A549 (cell line): Measurements from ENCODE around the gene FAM131C. TPM values are rescaled to one million over a fixed set of nuclear protein-coding genes. Genes with fewer than 3 reads are reported as not detected.
"Not testable (repeated sequence)": the region's sequence is repeated elsewhere in the genome, so short reads cannot be mapped to it uniquely, and the experiment has no call there.

Source experiments
- ATAC-seq, 2 experiments: fragments of 200-7000 bp in 1 of 2; fragments of >200 bp in 1 of 2; cut with Nextera tagmentation in 1 of 2; cut with Tn5 transposase in 1 of 2; 3 replicates each; pipeline versions ENCODE4 v1.8.0 to v1.9.1; 2018 to 2020; ENCODE audit warnings: mild to moderate bottlenecking in 1 of 2, moderate library complexity in 1 of 2
- CTCF ChIA-PET: fragments of 300-600 bp; sonication (Branson Sonifier 250); formaldehyde crosslinking; extraction: SDS; loops from one replicate; lab custom pipeline; 2021; ENCODE audit warnings: antibody characterized with exemption, inconsistent platforms; lab: Yijun Ruan, JAX
- POLR2A ChIA-PET: fragments of 350-600 bp; formaldehyde crosslinking; extraction: SDS; loops from one replicate; lab custom pipeline; 2021; ENCODE audit warnings: antibody characterized with exemption, inconsistent platforms; lab: Yijun Ruan, JAX
- DNase-seq, 2 experiments: peaks; one replicate each; pipeline versions ENCODE4 v3.0.0 to v3.0.0-alpha.2; 2011 to 2016; ENCODE audit warnings: low read depth in 1 of 2, low spot score in 1 of 2
- FAIRE-seq: peaks from 2 replicates; lab custom pipeline; 2011; peaks lifted over from hg19 to GRCh38; lab: Jason Lieb, UNC
- H3K27ac ChIP-seq, 2 experiments: fragments of >200 bp; sonication (Bioruptor Twin); formaldehyde crosslinking; 3 replicates each; pipeline ENCODE4 v1.5.1; 2016 to 2017
- H3K4me1 ChIP-seq: fragments of >200 bp; sonication (Bioruptor Twin); formaldehyde crosslinking; 3 replicates; pipeline ENCODE4 v1.6.1; 2016
- H3K4me2 ChIP-seq: fragments of >200 bp; sonication (Bioruptor Twin); formaldehyde crosslinking; 3 replicates; pipeline ENCODE4 v1.6.1; 2016
- H3K4me3 ChIP-seq: fragments of >200 bp; sonication (Bioruptor Twin); formaldehyde crosslinking; 3 replicates; pipeline ENCODE4 v1.5.1; 2016
- H3K9me3 ChIP-seq: fragments of >200 bp; sonication (Bioruptor Twin); formaldehyde crosslinking; 3 replicates; pipeline ENCODE4 v1.6.1; 2016
- CBX2 ChIP-seq: fragments of 200-600 bp; sonication (generic); IDR thresholded peaks from 2 replicates; pipeline ENCODE4 v1.6.1; 2016; ENCODE audit warnings: low read depth, mild to moderate bottlenecking, borderline replicate concordance
- CEBPB ChIP-seq, 2 experiments: fragments of >200 bp in 1 of 2; sonication (Bioruptor Twin) in 1 of 2; formaldehyde crosslinking in 1 of 2; IDR thresholded peaks; 2 replicates each; pipeline ENCODE4 v1.6.1; 2012 to 2016
- CHD4 ChIP-seq: fragments of 200-600 bp; sonication (generic); IDR thresholded peaks from 2 replicates; pipeline ENCODE4 v1.6.1; 2016; ENCODE audit warnings: antibody characterized with exemption, mild to moderate bottlenecking, borderline replicate concordance
- EP300 ChIP-seq, 2 experiments: fragments of >200 bp; sonication (Bioruptor Twin); formaldehyde crosslinking; IDR thresholded peaks; 2 replicates in 1 of 2; 3 replicates in 1 of 2; pipeline ENCODE4 v1.6.1; 2016 to 2017
- FOSL2 ChIP-seq, 2 experiments: fragments of 450-650 bp in 1 of 2; fragments of >200 bp in 1 of 2; sonication (Bioruptor Twin) in 1 of 2; formaldehyde crosslinking; IDR thresholded peaks; 2 replicates each; pipeline versions ENCODE4 v1.5.0 to v1.6.1; 2016 to 2020; ENCODE audit warnings: mild to moderate bottlenecking in 1 of 2, moderate library complexity in 1 of 2
- GATA3 ChIP-seq: IDR thresholded peaks from 2 replicates; pipeline ENCODE4 v1.6.1; 2012; ENCODE audit warnings: borderline replicate concordance
- HOXB5 ChIP-seq: fragments of 250-450 bp; sonication (Bioruptor Pico); IDR thresholded peaks from 2 replicates; pipeline ENCODE4 v1.5.0; 2020; ENCODE audit warnings: mild to moderate bottlenecking, moderate library complexity
- JUN ChIP-seq, 2 experiments: fragments of >200 bp; sonication (Bioruptor Twin); formaldehyde crosslinking; IDR thresholded peaks; 2 replicates in 1 of 2; 3 replicates in 1 of 2; pipeline ENCODE4 v1.6.1; 2016 to 2017
- KDM5A ChIP-seq: fragments of 200-600 bp; sonication (generic); IDR thresholded peaks from 2 replicates; pipeline ENCODE4 v1.6.1; 2016; ENCODE audit warnings: antibody characterized with exemption, mild to moderate bottlenecking
- MAFK ChIP-seq: fragments of 450-650 bp; IDR thresholded peaks from 2 replicates; pipeline ENCODE4 v1.6.1; 2014; ENCODE audit not compliant: partially characterized antibody
- MAZ ChIP-seq: fragments of 150-350 bp; IDR thresholded peaks from 2 replicates; pipeline ENCODE4 v1.6.1; 2014; ENCODE audit warnings: antibody characterized with exemption, low read depth, low read length, borderline replicate concordance
- NFE2L2 ChIP-seq: fragments of 150-350 bp; conservative IDR thresholded peaks from 2 replicates; pipeline ENCODE4 v1.6.1; 2014; ENCODE audit warnings: low read length
- NR3C1 ChIP-seq: fragments of >200 bp; sonication (Bioruptor Twin); formaldehyde crosslinking; IDR thresholded peaks from 3 replicates; pipeline ENCODE4 v1.6.1; 2017
- PHF8 ChIP-seq: fragments of 200-600 bp; sonication (generic); IDR thresholded peaks from 2 replicates; pipeline ENCODE4 v1.6.1; 2016; ENCODE audit warnings: low read depth, mild to moderate bottlenecking, antibody characterized with exemption, moderate library complexity, borderline replicate concordance
- POLR2AphosphoS2 ChIP-seq: conservative IDR thresholded peaks from 2 replicates; pipeline ENCODE4 v1.6.1; 2012; ENCODE audit warnings: low read length, improper control_type of control experiment, inconsistent platforms
- RAD21 ChIP-seq, 2 experiments: fragments of >200 bp in 1 of 2; sonication (Bioruptor Twin) in 1 of 2; formaldehyde crosslinking in 1 of 2; IDR thresholded peaks in 1 of 2; conservative IDR thresholded peaks in 1 of 2; 2 replicates in 1 of 2; 3 replicates in 1 of 2; pipeline ENCODE4 v1.6.1; 2012 to 2018; ENCODE audit warnings: inconsistent platforms in 1 of 2
- RARB ChIP-seq: fragments of 250-450 bp; sonication (Bioruptor Pico); IDR thresholded peaks from 2 replicates; pipeline ENCODE4 v1.8.0; 2021; ENCODE audit warnings: mild to moderate bottlenecking, moderate library complexity
- TFCP2L1 ChIP-seq: fragments of 250-450 bp; sonication (Bioruptor Pico); IDR thresholded peaks from 2 replicates; pipeline ENCODE4 v1.5.0; 2021; ENCODE audit warnings: mild to moderate bottlenecking
- TP53 ChIP-seq: fragments of 250-450 bp; sonication (Bioruptor Pico); IDR thresholded peaks from 2 replicates; pipeline ENCODE4 v1.5.0; 2021; ENCODE audit warnings: mild to moderate bottlenecking, moderate library complexity
- USF2 ChIP-seq: fragments of 450-650 bp; IDR thresholded peaks from 2 replicates; pipeline ENCODE4 v1.6.1; 2014; ENCODE audit warnings: antibody characterized with exemption
- WGBS: methylation state at CpG from one replicate; pipeline ENCODE4 v1.1.6; 2017; ENCODE audit errors: missing lambda C conversion rate; 5-methylcytosine and 5-hydroxymethylcytosine counted together
- polyA plus RNA-seq, 4 experiments: library from polyadenylated mRNA; depleted of rRNA in 3 of 4; stranded (reverse); fragments of >200 nt; fragmentation: RNase III in 1 of 4; extraction: RNeasy Plus Mini Kit Qiagen cat#74134 plus additional on column Dnase treatment in 1 of 4; gene quantifications; 2 replicates in 3 of 4; 3 replicates in 1 of 4; pipeline ENCODE4 v1.2.3, GENCODE V29; 2011 to 2017
- TF ChIP-seq, protein P1 (sequence below): IDR thresholded peaks from 2 replicates; pipeline ENCODE4 v1.6.1; 2012
- TF ChIP-seq, protein P2 (sequence below): fragments of 250-450 bp; sonication (Bioruptor Pico); IDR thresholded peaks from 2 replicates; pipeline ENCODE4 v1.5.0; 2020; ENCODE audit warnings: low read depth, mild to moderate bottlenecking, moderate library complexity

Gene FAM131C
- polyA plus RNA-seq, 2 of the 4 experiments (the other 2 are of a cell fraction) = 2.3 to 6.7 TPM

DNA sequence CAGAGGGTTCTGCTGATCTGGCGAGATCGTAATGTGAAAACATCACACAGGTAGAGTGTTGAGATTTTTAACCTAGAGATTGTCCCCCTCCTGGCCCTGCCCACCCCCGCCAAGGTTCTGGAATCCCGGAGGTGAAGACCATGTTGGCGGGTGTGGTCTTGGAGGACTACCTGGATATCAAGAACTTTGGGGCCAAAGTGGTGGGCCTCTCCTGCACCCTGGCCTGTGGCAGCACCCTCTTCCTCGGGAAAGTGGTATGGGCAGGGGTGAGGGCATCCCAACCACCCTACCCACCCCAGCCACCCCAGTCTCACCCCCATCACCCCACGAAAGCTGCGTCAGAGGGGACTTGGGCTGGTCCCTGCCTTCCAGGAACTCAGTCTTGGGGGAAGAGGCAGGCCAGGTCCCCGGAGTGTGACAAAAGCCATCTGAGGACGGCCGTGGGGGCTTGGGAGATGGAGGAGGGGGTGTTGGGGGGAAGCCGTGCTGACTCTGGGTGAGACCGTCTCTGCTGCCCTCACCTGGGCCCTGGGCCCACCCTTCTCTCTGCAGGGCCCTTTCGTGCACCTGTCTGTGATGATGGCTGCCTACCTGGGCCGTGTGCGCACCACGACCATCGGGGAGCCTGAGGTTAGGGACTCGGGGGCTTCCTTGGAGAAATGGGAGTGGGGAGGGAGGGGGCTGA, 25.5 kb downstream of the FAM131C start:
- no peak overlapping the region for H3K27ac ChIP-seq
- H3K4me3 ChIP-seq = no peak overlapping the region
- DNase-seq (no peak), ATAC-seq (no peak), FAIRE-seq (no peak)
- TF ChIP-seq TP53 (CRISPR knock-in tag) = no peak
- TF ChIP-seq RARB = no peak
- TF ChIP-seq, protein P1, sequence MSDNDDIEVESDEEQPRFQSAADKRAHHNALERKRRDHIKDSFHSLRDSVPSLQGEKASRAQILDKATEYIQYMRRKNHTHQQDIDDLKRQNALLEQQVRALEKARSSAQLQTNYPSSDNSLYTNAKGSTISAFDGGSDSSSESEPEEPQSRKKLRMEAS = no peak
- no peak for TF ChIP-seq PHF8
- TF ChIP-seq HOXB5 (CRISPR knock-in tag) = no peak
- no peak for TF ChIP-seq CEBPB (IDR thresholded peaks at IDR 0.05)
- TF ChIP-seq NR3C1 = no peak
- TF ChIP-seq JUN (IDR thresholded peaks at IDR 0.05) = no peak
- TF ChIP-seq, protein P2, sequence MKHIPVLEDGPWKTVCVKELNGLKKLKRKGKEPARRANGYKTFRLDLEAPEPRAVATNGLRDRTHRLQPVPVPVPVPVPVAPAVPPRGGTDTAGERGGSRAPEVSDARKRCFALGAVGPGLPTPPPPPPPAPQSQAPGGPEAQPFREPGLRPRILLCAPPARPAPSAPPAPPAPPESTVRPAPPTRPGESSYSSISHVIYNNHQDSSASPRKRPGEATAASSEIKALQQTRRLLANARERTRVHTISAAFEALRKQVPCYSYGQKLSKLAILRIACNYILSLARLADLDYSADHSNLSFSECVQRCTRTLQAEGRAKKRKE (CRISPR knock-in tag) = no peak
- CTCF ChIA-PET = interaction anchor here (0.9 to 1.6 kb wide), 4 partner anchors 8 to 45 kb away, joined by 3 to 8 read pairs (median 4); partner anchors contain the start of gene FAM131C
- POLR2A ChIA-PET = no interaction called here
- WGBS = 88% methylated on average over 7 of the region's 19 CpGs
- H3K4me1 ChIP-seq = no peaks in the 10 kb centered on the region; the same call in 2 of the 3 replicates
- no peak overlapping the region for H3K4me2 ChIP-seq
- H3K9me3 ChIP-seq = no peaks in the 10 kb centered on the region

DNA sequence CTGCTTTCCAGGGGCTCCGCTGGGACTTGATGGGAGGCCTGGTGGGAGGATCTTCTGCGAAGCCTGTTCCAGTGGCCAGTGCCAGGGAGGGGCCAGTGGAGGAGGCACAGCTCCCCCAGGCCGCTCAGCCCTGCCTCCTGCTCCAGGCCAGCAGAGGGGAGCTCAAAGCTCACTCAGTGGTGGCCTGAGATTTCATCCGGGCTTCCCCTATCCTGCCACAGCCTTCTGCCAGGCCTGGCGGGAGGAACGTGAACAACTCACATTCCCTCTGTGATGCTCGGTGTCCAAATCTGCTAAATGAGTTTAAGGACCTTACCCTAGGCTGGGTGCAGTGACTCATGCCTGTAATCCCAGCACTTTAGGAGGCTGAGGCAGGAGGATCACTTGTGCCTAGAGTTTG, 26.6 kb downstream of the FAM131C start:
- ChIA-PET POLR2A (no interaction called here), CTCF (interaction anchor here (0.9 to 1.6 kb wide), 4 partner anchors 9 to 44 kb away, joined by 3 to 8 read pairs (median 4); partner anchors contain the start of gene FAM131C)
- Histone ChIP-seq H3K9me3 (no peaks in the 10 kb centered on the region), H3K4me3 (no peak overlapping the region), H3K4me1 (no peaks in the 10 kb centered on the region; the same call in 2 of the 3 replicates), H3K4me2 (no peak overlapping the region), H3K27ac (no peak overlapping the region)
- no peak for FAIRE-seq
- no peak for DNase-seq
- ATAC-seq = peak in 1 of 2 experiments; percentile 43; a peak in 3 of 6 replicates
- no peak for TF ChIP-seq CBX2
- TF ChIP-seq FOSL2 (IDR thresholded peaks at IDR 0.05) = no peak
- TF ChIP-seq FOSL2 (CRISPR knock-in tag; IDR thresholded peaks at IDR 0.05) = 0 out of 2 replicates have a peak, but pooled peaks have one; percentile 11
- 90% methylated on average over 2 of the region's 7 CpGs for WGBS

DNA sequence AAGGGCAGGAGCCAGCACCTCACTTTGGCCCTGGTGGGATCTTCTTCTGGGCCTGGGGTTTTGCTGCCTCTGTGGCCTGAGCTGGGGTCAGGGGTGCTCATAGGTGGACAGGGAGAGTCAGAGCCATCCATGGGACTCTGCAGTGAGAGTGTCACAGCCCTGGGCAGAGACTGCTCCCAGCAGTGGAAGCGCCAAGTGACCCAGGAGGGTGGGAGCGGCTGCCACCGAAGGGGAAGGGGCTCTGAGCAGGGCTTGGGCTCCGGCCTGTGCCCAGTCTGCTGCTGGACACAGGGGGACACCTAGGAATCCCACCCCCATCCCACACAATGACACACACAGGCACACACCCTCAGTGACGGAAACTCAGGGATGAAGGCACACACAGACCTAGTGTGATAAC, 29.5 kb downstream of the FAM131C start:
- no peak for TF ChIP-seq MAFK
- TF ChIP-seq CHD4 = no peak
- TF ChIP-seq NFE2L2 = no peak
- no peak for TF ChIP-seq GATA3
- TF ChIP-seq CEBPB (IDR thresholded peaks at IDR 0.05) = no peak
- no peak for TF ChIP-seq EP300 (IDR thresholded peaks at IDR 0.05)
- TF ChIP-seq RAD21 (conservative IDR thresholded peaks at IDR 0.05 in 1 of 2, IDR thresholded peaks at IDR 0.05 in 1 of 2) = no peak
- TF ChIP-seq TFCP2L1 (CRISPR knock-in tag) = no peak
- TF ChIP-seq POLR2AphosphoS2 = no peak
- H3K27ac ChIP-seq = no peak overlapping the region
- DNase-seq (no peak), ATAC-seq (no peak), FAIRE-seq (no peak)
- H3K9me3 ChIP-seq = no peaks in the 10 kb centered on the region
- H3K4me1 ChIP-seq = no peaks in the 10 kb centered on the region; the same call in 2 of the 3 replicates
- WGBS = 83% methylated on average over 1 of the region's 5 CpGs
- no peak overlapping the region for H3K4me3 ChIP-seq
- CTCF ChIA-PET = interaction anchor here (1.0 to 3.2 kb wide), 4 partner anchors 10 to 35 kb away, joined by 4 to 18 read pairs (median 5); partner anchors contain the start of gene FAM131C
- POLR2A ChIA-PET = no interaction called here
- no peak overlapping the region for H3K4me2 ChIP-seq

GRCh38 chr1:16043521-16043920, 29.9 kb downstream of the FAM131C start, which contains the start of gene CLCNKB:
CLCNKB (plus strand) TSS chr1:16043782; CDS start chr1:16044493, 711 bp downstream.
- Histone ChIP-seq H3K9me3 (no peaks in the 10 kb centered on the region), H3K4me2 (no peak within 1 kb of the TSS), H3K27ac (no peak within 1 kb of the TSS), H3K4me3 (no peak within 1 kb of the TSS), H3K4me1 (no peaks in the 10 kb centered on the region; the same call in 2 of the 3 replicates)
- 0% methylated on average over 1 of the region's 7 CpGs for WGBS
- ChIA-PET CTCF (interaction anchor here (1.7 to 3.2 kb wide), 2 partner anchors 12 to 30 kb away, joined by 6 to 18 read pairs; partner anchors contain the start of gene FAM131C), POLR2A (no interaction called here)
- no peak for ATAC-seq
- DNase-seq = no peak
- no peak for FAIRE-seq
- TF ChIP-seq, protein P1 = no peak
- TF ChIP-seq USF2 = no peak
- TF ChIP-seq MAZ = no peak
- TF ChIP-seq KDM5A = no peak
- TF ChIP-seq JUN (IDR thresholded peaks at IDR 0.05) = no peak
- no peak for TF ChIP-seq NR3C1

- peak; percentile 20 to 23; a peak in 1 of 6 replicates for ATAC-seq
- H3K27ac ChIP-seq, FAIRE-seq, POLR2A ChIA-PET, H3K4me2 ChIP-seq, H3K4me3 ChIP-seq, H3K9me3 ChIP-seq, DNase-seq, H3K4me1 ChIP-seq: not testable (repeated sequence)
- CTCF ChIA-PET = interaction anchor here (1.4 kb wide), 1 partner anchor 33 kb away, joined by 4 read pairs; no protein-coding TSS in a partner anchor
- WGBS = 60% methylated on average over 4 of the region's 9 CpGs
Measured at GRCh38 chr1:16042654-16043053, 30.8 kb downstream of the FAM131C start.
